Measurements from ENCODE around the gene STXBP5L.
"Not testable (repeated sequence)": the region's sequence is repeated elsewhere in the genome, so short reads cannot be mapped to it uniquely, and the experiment has no call there.

GRCh38 chr3:121388308-121388707, 480.3 kb downstream of the STXBP5L start:
- TF ChIP-seq, protein P1, sequence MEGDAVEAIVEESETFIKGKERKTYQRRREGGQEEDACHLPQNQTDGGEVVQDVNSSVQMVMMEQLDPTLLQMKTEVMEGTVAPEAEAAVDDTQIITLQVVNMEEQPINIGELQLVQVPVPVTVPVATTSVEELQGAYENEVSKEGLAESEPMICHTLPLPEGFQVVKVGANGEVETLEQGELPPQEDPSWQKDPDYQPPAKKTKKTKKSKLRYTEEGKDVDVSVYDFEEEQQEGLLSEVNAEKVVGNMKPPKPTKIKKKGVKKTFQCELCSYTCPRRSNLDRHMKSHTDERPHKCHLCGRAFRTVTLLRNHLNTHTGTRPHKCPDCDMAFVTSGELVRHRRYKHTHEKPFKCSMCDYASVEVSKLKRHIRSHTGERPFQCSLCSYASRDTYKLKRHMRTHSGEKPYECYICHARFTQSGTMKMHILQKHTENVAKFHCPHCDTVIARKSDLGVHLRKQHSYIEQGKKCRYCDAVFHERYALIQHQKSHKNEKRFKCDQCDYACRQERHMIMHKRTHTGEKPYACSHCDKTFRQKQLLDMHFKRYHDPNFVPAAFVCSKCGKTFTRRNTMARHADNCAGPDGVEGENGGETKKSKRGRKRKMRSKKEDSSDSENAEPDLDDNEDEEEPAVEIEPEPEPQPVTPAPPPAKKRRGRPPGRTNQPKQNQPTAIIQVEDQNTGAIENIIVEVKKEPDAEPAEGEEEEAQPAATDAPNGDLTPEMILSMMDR (conservative IDR thresholded peaks at IDR 0.05; ENCODE audit: low read length) = not testable (repeated sequence)
- not testable (repeated sequence) for TF ChIP-seq EZH2phosphoT487 (IDR thresholded peaks at IDR 0.05; ENCODE audit: borderline replicate concordance)
